ENCODE data around the gene CSF1.

CSF1 gene

GRCh38 chr1:109931189-109931731 lies 20.6 kb downstream of the CSF1 start:
- no peak for DNase-seq
- TF ChIP-seq EZH2 (IDR thresholded peaks at IDR 0.05; ENCODE audit: borderline replicate concordance, low read depth, low read length, severe bottlenecking) (no peak), CTCF (IDR thresholded peaks at IDR 0.05; ENCODE audit: borderline replicate concordance, extremely low read depth, low read length, poor library complexity, severe bottlenecking) (no peak)
- H2AFZ ChIP-seq (ENCODE audit: low read depth, low read length), result no peak overlapping the region

GRCh38 chr1:109931911-109932636 lies 21.4 kb downstream of the CSF1 start:
- Histone ChIP-seq H3K27ac (ENCODE audit: low read length) (no peak overlapping the region), H3K9me3 (ENCODE audit: insufficient read depth, low read length, severe bottlenecking) (peaks cover 4% of the 10 kb centered on the region), H3K79me2 (ENCODE audit: insufficient read depth, low read length) (no peaks in the 10 kb centered on the region), H2AFZ (ENCODE audit: low read depth, low read length) (no peak overlapping the region), H3K4me1 (ENCODE audit: insufficient read depth, low read length) (no peaks in the 10 kb centered on the region), H3K9ac (ENCODE audit: low read depth, low read length) (no peak overlapping the region), H3K4me3 (ENCODE audit: low read depth in 1 of 2, low read length in 2 of 2) (no peak overlapping the region), H3K36me3 (ENCODE audit: insufficient read depth, low read length) (0 out of 2 replicates have a peak, but pooled peaks cover 6% of the 10 kb centered on the region), H3K4me2 (ENCODE audit: insufficient read depth, low read length) (no peak overlapping the region), H4K20me1 (ENCODE audit: insufficient read depth, low read length) (no peaks in the 10 kb centered on the region; the same call in 1 of the 2 replicates), H3K27me3 (ENCODE audit: insufficient read depth, low read length, poor library complexity) (no peaks in the 10 kb centered on the region)
- no peak for TF ChIP-seq CTCF (IDR thresholded peaks at IDR 0.05; ENCODE audit: borderline replicate concordance, extremely low read depth, low read length, poor library complexity, severe bottlenecking)
- no peak for TF ChIP-seq EZH2 (IDR thresholded peaks at IDR 0.05; ENCODE audit: borderline replicate concordance, low read depth, low read length, severe bottlenecking)
- ATAC-seq (ENCODE audit: insufficient read depth, low read depth) (no peak), DNase-seq (no peak)

More at GRCh38 chr1:109931189-109931731, 20.6 kb downstream of the CSF1 start:
- no peaks in the 10 kb centered on the region for H3K9me3 ChIP-seq (ENCODE audit: insufficient read depth, low read length, severe bottlenecking)
- peaks cover 6% of the 10 kb centered on the region; the same call in 1 of the 2 replicates for H3K36me3 ChIP-seq (ENCODE audit: insufficient read depth, low read length)
- no peaks in the 10 kb centered on the region; the same call in 1 of the 2 replicates for H4K20me1 ChIP-seq (ENCODE audit: insufficient read depth, low read length)
- no peak overlapping the region for H3K27ac ChIP-seq (ENCODE audit: low read length)
- ATAC-seq (ENCODE audit: insufficient read depth, low read depth), result no peak
- no peak overlapping the region for H3K9ac ChIP-seq (ENCODE audit: low read depth, low read length)
- H3K4me3 ChIP-seq (ENCODE audit: low read depth in 1 of 2, low read length in 2 of 2), result no peak overlapping the region
- no peak overlapping the region for H3K4me2 ChIP-seq (ENCODE audit: insufficient read depth, low read length)
- no peaks in the 10 kb centered on the region for H3K79me2 ChIP-seq (ENCODE audit: insufficient read depth, low read length)
- H3K27me3 ChIP-seq (ENCODE audit: insufficient read depth, low read length, poor library complexity), result no peaks in the 10 kb centered on the region
- H3K4me1 ChIP-seq (ENCODE audit: insufficient read depth, low read length), result no peaks in the 10 kb centered on the region

GRCh38 chr1:109932679-109933078 lies 22.0 kb downstream of the CSF1 start:
- H2AFZ ChIP-seq (ENCODE audit: low read depth, low read length), result no peak overlapping the region
- H3K36me3 ChIP-seq (ENCODE audit: insufficient read depth, low read length), result 0 out of 2 replicates have a peak, but pooled peaks cover 6% of the 10 kb centered on the region
- DNase-seq (no peak), ATAC-seq (ENCODE audit: insufficient read depth, low read depth) (no peak)
- no peak overlapping the region for H3K9ac ChIP-seq (ENCODE audit: low read depth, low read length)
- H3K4me1 ChIP-seq (ENCODE audit: insufficient read depth, low read length), result no peaks in the 10 kb centered on the region
- no peaks in the 10 kb centered on the region for H3K27me3 ChIP-seq (ENCODE audit: insufficient read depth, low read length, poor library complexity)
- H3K27ac ChIP-seq (ENCODE audit: low read length), result no peak overlapping the region
- H3K4me2 ChIP-seq (ENCODE audit: insufficient read depth, low read length), result no peak overlapping the region
- H3K4me3 ChIP-seq (ENCODE audit: low read depth in 1 of 2, low read length in 2 of 2), result no peak overlapping the region
- H4K20me1 ChIP-seq (ENCODE audit: insufficient read depth, low read length), result no peaks in the 10 kb centered on the region; the same call in 1 of the 2 replicates
- no peaks in the 10 kb centered on the region for H3K79me2 ChIP-seq (ENCODE audit: insufficient read depth, low read length)
- H3K9me3 ChIP-seq (ENCODE audit: insufficient read depth, low read length, severe bottlenecking), result peaks cover 6% of the 10 kb centered on the region
- TF ChIP-seq EZH2 (IDR thresholded peaks at IDR 0.05; ENCODE audit: borderline replicate concordance, low read depth, low read length, severe bottlenecking) (no peak), CTCF (IDR thresholded peaks at IDR 0.05; ENCODE audit: borderline replicate concordance, extremely low read depth, low read length, poor library complexity, severe bottlenecking) (no peak)
